Stomach smooth muscle (tissue), 2 donors: ENCODE data around the gene CAPN5.
"Not testable (repeated sequence)": the region's sequence is repeated elsewhere in the genome, so short reads cannot be mapped to it uniquely, and the experiment has no call there.

ENCODE experiments used
- H3K27ac ChIP-seq: one replicate; pipeline ENCODE4 v1.7.0; 2013; ENCODE audit warnings: mild to moderate bottlenecking, low read length, inconsistent platforms
- H3K27me3 ChIP-seq, 2 donors: one replicate each; pipeline ENCODE4 v1.7.0; 2013; ENCODE audit warnings: low read length in 2 of 2; ENCODE audit not compliant: insufficient read depth in 2 of 2, control insufficient read depth in 1 of 2
- H3K36me3 ChIP-seq, 2 donors: one replicate each; pipeline ENCODE4 v1.7.0; 2013; ENCODE audit warnings: low read length in 2 of 2; ENCODE audit not compliant: control insufficient read depth in 2 of 2, insufficient read depth in 2 of 2
- H3K4me1 ChIP-seq: one replicate; pipeline ENCODE4 v1.7.0; 2013; ENCODE audit warnings: low read length; ENCODE audit not compliant: control insufficient read depth, insufficient read depth
- H3K4me3 ChIP-seq, 2 donors: one replicate each; pipeline ENCODE4 v1.7.0; 2013; ENCODE audit warnings: low read length in 2 of 2
- H3K9ac ChIP-seq, 2 donors: one replicate each; pipeline ENCODE4 v1.7.0; 2013; ENCODE audit warnings: low read length in 2 of 2, mild to moderate bottlenecking in 1 of 2
- H3K9me3 ChIP-seq, 2 donors: one replicate each; pipeline ENCODE4 v1.7.0; 2013; ENCODE audit warnings: low read length in 2 of 2; ENCODE audit not compliant: control insufficient read depth in 2 of 2
- donor health status: healthy.
- donor health status: Pancreatic carcinoma.

The CAPN5 gene

GRCh38 chr11:77054084-77054483, 12.7 kb upstream of the CAPN5 start:
- no peak overlapping the region for H3K9ac ChIP-seq

GRCh38 chr11:77055101-77055561, 11.6 kb upstream of the CAPN5 start:
- Histone ChIP-seq H3K4me1 (no peaks in the 10 kb centered on the region), H3K4me3 (no peak overlapping the region), H3K9me3 (peaks cover 0 to 3% of the 10 kb centered on the region in 2 donors), H3K9ac (no peak overlapping the region), H3K36me3 (no peaks in the 10 kb centered on the region), H3K27ac (no peak overlapping the region), H3K27me3 (no peaks in the 10 kb centered on the region)

More at GRCh38 chr11:77054084-77054483, 12.7 kb upstream of the CAPN5 start:
- no peaks in the 10 kb centered on the region for H3K4me1 ChIP-seq
- H3K36me3 ChIP-seq: no peaks in the 10 kb centered on the region
- H3K27ac ChIP-seq: no peak overlapping the region
- H3K9me3 ChIP-seq: peaks cover 0 to 3% of the 10 kb centered on the region in 2 donors
- no peak overlapping the region for H3K4me3 ChIP-seq
- no peaks in the 10 kb centered on the region for H3K27me3 ChIP-seq

- Histone ChIP-seq H3K27ac (no peak overlapping the region), H3K9me3 (peaks cover 0 to 3% of the 10 kb centered on the region in 2 donors), H3K4me1 (no peaks in the 10 kb centered on the region), H3K9ac (no peak overlapping the region), H3K27me3 (no peaks in the 10 kb centered on the region), H3K36me3 (no peaks in the 10 kb centered on the region), H3K4me3 (no peak overlapping the region)
These were observed 10.9 kb upstream of the CAPN5 start for GRCh38 chr11:77055913-77056312.

GRCh38 chr11:77056814-77057402, 9.9 kb upstream of the CAPN5 start:
- H3K9me3 ChIP-seq: peaks cover 0 to 3% of the 10 kb centered on the region in 2 donors
- no peaks in the 10 kb centered on the region for H3K27me3 ChIP-seq
- no peaks in the 10 kb centered on the region for H3K36me3 ChIP-seq
- no peak overlapping the region for H3K27ac ChIP-seq
- H3K9ac ChIP-seq: no peak overlapping the region
- no peak overlapping the region for H3K4me3 ChIP-seq
- no peaks in the 10 kb centered on the region for H3K4me1 ChIP-seq

DNA sequence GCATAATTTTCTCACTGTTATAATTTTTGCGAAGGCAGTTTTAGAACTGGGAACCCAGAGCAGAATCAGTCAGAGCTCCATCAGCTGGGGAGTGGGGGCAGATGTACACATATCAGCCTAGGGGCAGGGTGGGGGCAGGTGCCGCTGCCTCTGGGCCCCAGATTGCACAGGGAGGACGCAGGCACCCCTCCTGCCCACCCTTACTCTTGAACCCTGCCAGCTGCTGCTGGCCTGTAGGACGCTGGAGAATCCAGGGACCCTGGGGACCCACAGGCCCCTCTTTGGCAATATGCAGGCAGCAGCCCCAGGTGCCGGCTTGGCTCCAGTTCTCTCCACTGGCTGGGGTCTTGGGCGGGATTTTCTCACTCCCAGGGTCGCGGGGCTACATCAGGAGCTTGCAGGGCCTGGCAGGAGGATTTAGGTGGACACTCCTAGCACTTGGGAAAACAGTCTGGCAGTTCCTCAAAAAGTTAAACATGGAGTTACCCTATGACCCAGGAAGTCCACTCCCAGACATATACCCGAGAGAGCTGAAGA, 8.8 kb upstream of the CAPN5 start:
- no peak overlapping the region for H3K4me3 ChIP-seq
- H3K4me1 ChIP-seq: no peaks in the 10 kb centered on the region
- H3K36me3 ChIP-seq: no peaks in the 10 kb centered on the region
- H3K27ac ChIP-seq: no peak overlapping the region
- H3K27me3 ChIP-seq: no peaks in the 10 kb centered on the region
- H3K9me3 ChIP-seq: peaks cover 0 to 3% of the 10 kb centered on the region in 2 donors
- H3K9ac ChIP-seq: no peak overlapping the region

- H3K27ac ChIP-seq: no peak overlapping the region
- no peaks in the 10 kb centered on the region for H3K36me3 ChIP-seq
- H3K9ac ChIP-seq: no peak overlapping the region
- H3K9me3 ChIP-seq: peaks cover 0 to 3% of the 10 kb centered on the region in 2 donors
- H3K4me1 ChIP-seq: no peaks in the 10 kb centered on the region
- no peak overlapping the region for H3K4me3 ChIP-seq
- no peaks in the 10 kb centered on the region for H3K27me3 ChIP-seq
These were observed 7.9 kb upstream of the CAPN5 start for GRCh38 chr11:77058900-77059299.

GRCh38 chr11:77059806-77060205, 7.0 kb upstream of the CAPN5 start:
- Histone ChIP-seq H3K4me3 (no peak overlapping the region), H3K27me3 (no peaks in the 10 kb centered on the region), H3K9ac (no peak overlapping the region), H3K4me1 (no peaks in the 10 kb centered on the region), H3K9me3 (peaks cover 0 to 3% of the 10 kb centered on the region in 2 donors), H3K27ac (no peak overlapping the region), H3K36me3 (no peaks in the 10 kb centered on the region)

DNA sequence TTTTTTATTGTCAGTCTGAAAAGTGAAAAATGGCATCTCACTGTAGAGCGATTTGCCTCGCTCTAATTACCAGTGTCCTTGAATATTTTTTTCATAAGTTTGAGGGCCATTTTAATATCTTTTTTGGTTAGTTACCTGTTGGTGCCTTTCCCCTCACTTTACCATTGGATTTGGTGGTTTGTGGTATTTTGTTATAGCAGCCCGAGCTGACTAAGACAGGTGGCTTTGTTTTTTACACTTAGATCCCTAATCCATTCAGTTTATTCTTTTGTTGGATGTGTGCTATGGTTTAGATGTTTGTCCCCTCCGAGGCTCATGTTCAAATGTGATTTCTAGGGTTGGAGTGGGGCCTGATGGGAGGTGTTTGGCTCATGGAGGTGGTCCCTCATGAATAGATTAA, 6.5 kb upstream of the CAPN5 start:
- Histone ChIP-seq H3K4me1 (no peaks in the 10 kb centered on the region), H3K36me3 (no peaks in the 10 kb centered on the region), H3K4me3 (no peak overlapping the region), H3K27me3 (no peaks in the 10 kb centered on the region), H3K9me3 (peaks cover 0 to 3% of the 10 kb centered on the region in 2 donors), H3K9ac (no peak overlapping the region), H3K27ac (no peak overlapping the region)

- H3K27me3 ChIP-seq, H3K9ac ChIP-seq, H3K4me1 ChIP-seq, H3K27ac ChIP-seq, H3K9me3 ChIP-seq, H3K36me3 ChIP-seq, H3K4me3 ChIP-seq: not testable (repeated sequence)
These were observed 5.5 kb upstream of the CAPN5 start for GRCh38 chr11:77061258-77061657.

DNA sequence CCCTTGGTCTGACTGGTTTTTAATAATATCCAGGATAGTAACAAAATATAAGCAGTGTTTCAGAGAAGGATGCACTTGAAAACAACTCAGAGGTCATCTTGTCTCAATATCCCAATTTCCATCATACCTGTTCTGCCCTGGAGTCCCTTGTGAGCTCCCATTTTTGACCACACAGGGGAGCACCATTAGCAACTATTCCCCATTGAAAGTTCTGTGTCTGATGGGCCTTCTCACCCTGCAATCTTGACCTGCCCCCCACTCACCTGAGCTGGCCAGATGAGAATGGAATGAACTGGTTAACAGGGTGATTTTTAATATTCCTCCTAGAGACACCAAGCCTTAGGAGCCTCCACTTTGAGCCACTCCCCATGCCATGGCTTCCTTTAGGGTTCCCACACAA, 3.8 kb upstream of the CAPN5 start:
- Histone ChIP-seq H3K36me3 (no peaks in the 10 kb centered on the region), H3K4me3 (no peak overlapping the region), H3K9me3 (no peaks in the 10 kb centered on the region), H3K27ac (no peak overlapping the region), H3K4me1 (peaks cover 17% of the 10 kb centered on the region), H3K27me3 (no peaks in the 10 kb centered on the region), H3K9ac (no peak overlapping the region)

GRCh38 chr11:77063407-77063806, 3.4 kb upstream of the CAPN5 start:
- Histone ChIP-seq H3K4me1 (peaks cover 19% of the 10 kb centered on the region), H3K9ac (no peak overlapping the region), H3K27ac (no peak overlapping the region)

More at GRCh38 chr11:77063407-77063806, 3.4 kb upstream of the CAPN5 start:
- Histone ChIP-seq H3K36me3 (no peaks in the 10 kb centered on the region), H3K27me3 (no peaks in the 10 kb centered on the region), H3K9me3 (no peaks in the 10 kb centered on the region), H3K4me3 (no peak overlapping the region)
